HG02610 (cell line): Measurements from ENCODE around the gene PRR22.

ENCODE experiments used
- ATAC-seq: cut with Tn5 transposase; IDR thresholded peaks from one replicate; pipeline ENCODE4 v1.9.1; 2021; ENCODE audit warnings: mild to moderate bottlenecking, moderate library complexity; ENCODE audit not compliant: unreplicated experiment

Gene PRR22

DNA sequence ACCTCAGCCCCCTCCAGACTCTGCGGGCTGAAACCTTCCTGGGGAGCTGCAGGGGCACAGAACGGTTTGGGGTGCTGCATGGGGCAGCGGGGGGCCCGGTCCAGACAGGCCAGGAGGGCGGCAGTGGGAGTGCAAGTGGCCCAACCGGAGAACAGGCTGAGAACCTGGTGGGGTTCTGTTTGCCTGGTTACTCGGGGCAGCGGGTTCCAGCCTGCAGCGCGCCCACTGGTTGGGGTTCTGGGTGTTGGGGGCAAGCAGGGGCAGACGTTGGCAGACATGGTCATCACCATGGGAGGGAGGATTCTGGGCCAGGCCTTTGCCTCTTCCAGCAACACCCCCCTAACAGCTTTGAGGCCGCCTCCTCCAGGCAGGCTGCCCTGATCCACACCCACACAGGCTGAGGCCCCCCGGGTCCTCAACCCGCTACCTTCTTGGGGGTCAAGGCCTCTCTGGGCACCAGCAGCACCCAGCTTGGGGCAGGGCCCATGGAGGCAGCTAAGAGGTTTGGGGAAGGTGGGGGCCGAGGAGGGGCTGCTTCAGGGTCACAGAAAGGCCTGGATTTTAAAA, at the start of gene PRR22:
TSS of gene PRR22 (minus strand) at position 166 of the 567 bp plus-strand sequence. CDS start at position 80, 86 bp downstream.
- no peak for ATAC-seq

DNA sequence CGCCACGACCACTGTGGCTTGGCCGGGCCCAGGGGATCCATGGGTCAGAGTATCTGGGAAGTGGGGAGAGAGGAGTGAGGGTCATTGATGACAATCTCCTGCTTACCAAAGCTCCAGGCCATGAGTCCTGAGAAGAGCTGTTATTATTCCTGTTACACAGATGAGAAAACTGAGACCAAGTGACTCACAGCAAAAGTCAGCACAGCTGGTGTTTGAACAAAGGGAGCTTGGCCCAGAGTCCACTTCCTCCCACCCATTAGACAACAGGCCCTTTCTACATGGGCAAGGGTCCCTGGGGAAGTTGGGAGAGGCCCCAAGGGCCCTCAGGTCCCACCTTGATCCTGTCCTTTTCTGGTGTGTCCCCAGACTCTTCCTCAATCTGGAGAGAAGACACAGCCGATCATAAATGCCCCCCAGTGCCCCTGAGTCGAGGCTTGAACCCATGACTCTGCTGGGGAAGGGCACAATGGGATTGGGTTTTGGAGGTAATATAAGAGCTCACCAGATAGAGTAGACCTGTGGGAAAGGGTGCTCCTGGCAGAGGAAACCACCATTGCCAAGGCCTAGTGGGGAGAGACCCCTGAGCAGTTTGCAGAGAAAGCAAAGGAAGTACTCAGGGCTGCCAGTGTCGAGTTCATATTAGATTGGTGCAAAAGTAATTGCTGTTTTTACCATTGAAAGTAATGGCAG, 48.1 kb upstream of the PRR22 start:
- no peak for ATAC-seq

DNA sequence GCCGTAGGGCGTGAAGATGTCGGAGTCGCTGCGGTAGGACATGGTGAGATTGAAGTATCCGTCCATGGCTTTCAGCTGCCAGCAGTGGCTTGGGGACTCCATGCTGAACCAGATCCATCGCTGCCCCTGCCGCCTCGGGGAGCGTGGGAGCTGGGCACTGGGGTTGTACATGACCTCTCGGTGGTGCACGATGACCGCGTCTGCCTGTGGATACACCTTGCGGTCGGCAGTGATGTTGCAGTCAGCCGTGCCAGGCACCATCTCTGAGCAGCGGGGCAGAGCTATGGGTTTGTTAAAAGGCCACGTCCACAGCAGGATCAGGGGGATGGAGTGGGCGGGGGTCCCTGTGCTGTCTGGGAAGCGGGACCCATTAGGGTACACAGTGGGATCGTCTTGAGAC, 47.5 kb upstream of the PRR22 start:
- no peak for ATAC-seq

DNA sequence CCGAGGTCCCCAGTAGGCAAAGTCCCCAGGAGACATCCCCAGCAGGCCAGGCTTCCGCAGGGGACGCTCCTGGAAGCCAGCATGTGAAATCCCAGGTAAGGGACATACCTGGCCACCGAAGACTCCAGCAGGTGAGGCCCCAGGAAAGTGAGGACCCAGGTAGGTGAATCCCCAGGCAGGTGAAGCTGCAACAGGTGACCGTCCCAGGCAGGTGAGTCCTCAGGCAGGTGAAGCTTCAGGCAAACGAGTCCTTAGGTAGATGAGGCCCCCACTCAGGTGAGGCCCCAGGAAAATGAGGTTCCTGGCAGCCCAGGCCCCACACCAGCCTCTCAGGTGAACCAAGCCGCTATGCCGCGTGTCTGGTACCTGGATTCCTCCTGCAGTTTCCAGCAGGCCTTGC, 46.6 kb upstream of the PRR22 start:
- no peak for ATAC-seq

DNA sequence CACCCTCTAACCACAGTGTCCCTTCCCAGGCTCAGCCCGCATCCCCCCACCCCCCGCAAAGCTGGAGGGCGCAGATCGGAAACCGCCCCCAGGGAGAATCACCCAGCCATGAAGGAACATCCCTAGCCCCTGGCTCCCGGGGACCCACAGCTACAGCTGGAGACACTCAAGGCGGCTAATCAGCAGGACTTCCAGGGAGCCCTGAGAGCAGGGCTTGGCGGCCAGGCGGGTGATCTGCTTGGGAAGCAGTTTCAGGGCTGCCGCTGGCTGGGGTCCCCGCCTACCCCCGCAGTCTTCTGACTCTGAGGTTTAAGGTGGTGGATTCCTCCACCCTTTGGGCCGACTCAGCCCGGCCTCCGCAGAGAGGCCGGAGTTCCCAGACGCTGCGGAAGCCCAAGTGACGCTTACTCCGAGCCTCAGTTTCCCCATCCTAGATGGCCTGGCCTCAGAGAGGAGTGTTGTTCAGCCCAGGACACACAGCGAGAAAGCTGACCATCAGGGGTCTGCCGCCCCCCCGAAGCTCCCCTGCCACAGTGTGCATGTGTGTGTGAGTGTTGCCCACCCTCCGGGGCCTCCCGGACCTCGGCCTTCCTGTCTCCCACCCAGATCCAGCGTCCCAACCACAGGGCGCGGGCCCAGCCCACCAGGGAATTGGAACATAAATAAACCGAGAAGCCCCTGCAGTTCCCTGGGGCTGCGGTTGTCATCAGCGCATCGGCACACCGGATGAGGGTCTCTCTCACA, 45.2 kb upstream of the PRR22 start:
- no peak for ATAC-seq

DNA sequence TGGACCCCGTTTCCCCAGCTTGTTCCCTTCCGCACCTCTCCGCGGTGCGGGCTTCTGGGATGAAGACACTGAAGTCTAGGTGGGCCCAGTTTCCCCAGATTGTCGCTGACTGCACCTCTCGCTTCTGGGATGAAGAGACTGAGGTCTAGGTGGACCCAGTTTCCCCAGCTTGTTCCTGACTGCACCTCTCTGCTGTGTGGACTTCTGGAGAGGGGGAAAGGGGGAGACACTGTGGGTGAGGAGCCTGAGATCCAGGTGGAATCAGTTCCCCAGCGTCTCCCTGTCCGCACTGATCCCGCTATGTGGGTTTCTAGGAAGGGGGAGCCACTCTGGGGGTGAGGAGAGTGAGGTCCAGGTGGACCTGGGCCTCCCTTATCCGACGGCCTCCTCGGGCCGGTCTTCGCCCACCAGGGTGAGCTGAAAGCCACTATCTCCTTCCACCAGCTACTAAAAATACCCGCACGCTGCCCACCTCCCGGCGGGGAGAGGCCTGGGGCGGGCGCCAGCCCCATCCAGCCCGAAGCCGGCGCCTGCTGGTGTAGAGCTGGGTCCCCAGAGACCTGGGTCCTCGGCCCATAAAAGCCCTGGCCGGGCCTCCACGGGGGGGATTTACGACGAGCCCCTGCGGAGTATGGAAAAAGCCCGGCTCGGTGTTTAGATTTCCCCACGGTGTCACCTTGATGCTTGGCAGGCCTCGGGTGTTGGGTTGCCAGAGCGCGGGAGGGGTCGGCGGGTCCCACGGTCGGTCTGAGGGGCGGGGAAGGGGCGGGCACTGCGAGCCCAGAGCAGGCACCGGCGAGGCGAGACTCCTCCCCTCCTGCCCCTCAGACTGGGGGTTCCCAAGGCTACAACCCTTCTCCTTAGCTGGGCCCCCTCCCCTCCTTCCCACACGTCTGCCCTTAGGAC, 44.4 kb upstream of the PRR22 start:
- ATAC-seq = no peak

DNA sequence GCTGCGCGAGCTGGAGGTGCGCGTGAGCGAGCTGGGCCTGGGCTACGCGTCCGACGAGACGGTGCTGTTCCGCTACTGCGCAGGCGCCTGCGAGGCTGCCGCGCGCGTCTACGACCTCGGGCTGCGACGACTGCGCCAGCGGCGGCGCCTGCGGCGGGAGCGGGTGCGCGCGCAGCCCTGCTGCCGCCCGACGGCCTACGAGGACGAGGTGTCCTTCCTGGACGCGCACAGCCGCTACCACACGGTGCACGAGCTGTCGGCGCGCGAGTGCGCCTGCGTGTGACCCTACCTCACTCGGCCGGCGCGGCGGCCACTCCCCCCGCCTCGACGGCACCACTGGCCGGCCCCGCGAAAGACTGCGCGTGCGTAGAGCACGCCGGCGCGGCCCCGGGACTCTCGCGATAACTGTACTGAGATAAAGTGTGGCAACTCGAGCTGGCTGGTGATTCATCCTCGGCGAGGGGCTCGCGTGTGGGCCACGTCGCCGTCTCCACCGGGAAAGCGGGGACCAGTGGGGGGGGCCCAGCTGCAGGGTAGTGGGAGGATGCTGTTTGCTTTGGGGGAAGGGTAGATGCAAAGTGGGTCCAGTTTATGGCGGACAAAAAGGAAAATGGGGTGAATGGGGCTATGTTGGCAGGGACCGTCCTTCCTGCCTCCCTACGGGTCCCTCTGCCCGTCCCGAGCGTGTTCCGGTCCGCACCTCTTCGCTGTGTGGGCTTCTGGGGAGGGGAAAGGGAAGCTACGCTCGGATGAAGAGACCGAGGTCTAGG, 43.5 kb upstream of the PRR22 start:
- ATAC-seq = peak; percentile 70

DNA sequence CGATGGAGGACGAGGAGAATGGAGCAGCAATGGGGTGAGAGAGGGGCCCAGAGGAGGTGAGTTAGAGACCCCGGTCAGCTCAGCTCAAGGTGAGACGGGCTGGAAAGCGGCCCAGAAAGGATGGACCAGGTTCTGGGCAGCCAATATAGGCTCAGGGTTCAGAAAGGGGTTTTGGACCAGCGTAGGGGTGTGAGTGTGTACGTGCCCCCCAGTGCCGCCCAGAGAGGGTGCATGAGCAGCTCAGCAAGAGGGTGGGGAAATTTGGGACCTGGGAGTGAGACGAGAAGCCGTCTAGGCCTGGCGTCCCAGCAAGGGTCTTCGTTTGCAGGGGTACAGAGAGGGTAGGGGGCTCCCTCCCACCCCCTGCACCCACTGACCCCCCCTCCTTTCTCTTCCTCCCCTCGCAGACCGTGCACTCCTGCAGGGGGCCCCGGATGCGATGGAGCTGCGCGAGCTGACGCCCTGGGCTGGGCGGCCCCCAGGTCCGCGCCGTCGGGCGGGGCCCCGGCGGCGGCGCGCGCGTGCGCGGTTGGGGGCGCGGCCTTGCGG, 42.9 kb upstream of the PRR22 start:
- no peak for ATAC-seq

DNA sequence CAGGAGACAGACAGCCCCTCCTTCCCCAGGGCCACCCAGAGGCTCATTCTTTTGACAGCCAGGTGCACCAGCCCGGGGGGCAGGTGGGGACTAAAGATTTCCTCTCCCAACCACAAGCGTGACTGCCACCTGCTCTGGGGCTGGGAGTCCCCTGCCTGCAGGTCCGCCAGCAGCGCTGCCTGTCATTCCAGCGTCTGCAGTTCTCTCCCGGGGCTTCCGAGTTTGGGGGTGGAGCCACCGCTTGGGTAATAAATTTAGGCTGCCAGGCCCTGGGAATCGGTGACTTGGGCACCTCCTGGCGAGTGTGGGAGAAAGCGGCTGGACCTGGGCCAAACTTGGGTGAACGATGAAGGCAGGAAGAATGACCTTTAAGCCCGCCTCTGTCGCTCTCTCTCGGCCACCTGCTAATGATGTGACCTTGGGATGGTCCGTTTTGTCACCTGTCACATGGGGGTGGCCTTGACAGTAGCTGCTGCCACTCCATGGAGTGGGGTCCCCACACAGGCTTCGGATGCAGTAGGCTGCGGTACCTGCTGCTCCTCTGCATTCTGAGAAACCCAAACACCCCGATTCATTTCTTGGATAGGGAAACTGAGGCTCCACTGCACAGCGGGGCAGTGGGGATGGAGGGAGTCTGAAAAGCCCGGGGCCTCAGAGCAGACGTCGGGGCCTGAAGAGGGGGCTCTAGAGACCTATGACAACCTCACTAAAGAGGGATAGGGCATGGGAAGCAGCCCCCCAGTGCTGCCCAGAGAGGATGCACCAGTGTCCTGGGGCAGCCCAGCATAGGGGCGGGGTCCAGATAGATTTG, 42.2 kb upstream of the PRR22 start:
- ATAC-seq = no peak

DNA sequence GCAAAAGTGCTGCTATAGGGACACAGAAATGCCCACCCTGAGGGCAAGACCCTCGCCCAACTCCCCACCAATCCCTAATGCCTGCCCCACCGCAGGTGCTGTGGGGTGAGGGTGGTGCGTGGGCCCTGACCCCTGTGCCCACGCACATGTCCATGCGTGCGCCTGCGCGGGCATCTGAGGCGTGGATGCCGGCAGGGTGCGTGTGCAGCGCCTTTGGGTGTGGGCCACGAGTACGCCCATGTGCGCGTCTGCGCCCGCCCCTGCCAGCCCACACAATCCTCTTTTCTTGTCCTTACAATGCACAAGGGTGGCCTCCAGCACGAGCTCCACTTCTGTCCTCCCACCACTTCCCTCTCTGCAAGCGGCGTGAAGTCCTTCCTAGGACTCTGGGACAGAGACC, 40.6 kb upstream of the PRR22 start:
- no peak for ATAC-seq

DNA sequence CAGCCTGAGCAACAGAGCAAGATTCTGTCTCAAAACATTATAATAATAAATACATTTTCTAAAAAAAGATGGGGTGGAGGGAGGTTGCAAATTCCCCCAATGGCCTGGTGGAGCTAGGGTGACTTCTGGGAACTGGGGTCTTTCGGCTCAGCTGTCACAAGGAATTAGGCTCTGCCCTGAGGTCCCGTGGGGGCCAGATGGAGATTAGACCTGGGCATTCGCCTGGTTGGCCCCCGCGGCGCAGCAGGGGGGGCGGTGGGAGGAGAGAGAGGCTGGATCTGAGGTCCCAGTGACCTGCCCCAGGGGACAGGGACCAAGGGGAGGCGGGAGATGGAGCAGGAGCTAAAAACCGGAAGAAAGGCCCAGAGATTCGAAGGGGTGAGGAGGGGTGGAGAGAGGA, 40.2 kb upstream of the PRR22 start:
- ATAC-seq = no peak

DNA sequence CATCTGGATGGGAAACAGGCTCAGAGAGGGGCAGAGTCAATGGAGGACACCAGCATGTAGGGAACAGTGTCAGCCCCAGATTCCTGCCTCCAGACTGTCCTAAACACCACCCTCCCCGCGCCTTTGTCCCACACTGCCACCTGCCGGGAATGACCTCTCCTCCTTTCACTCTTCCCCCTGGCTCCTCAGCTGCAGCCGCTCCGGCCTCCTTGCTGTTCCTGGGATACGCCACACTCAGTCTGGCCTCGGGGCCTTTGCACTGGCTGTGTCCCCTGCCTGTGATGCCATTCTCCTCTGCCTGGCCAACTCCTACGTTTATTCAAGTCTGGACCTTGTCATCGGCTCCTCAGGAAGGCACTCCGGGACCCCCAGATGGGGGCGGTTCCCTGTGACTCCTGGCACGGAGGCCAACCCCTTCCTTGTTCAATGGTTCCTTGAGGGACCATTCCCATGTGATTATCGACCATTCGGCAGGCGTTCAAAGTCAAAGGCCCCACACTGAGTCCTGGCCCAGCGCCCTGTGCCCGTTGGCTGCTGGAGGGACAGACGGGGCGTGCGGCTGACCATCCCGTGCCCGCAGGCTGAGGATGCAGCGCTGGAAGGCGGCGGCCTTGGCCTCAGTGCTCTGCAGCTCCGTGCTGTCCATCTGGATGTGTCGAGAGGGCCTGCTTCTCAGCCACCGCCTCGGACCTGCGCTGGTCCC, 39.2 kb upstream of the PRR22 start:
- no peak for ATAC-seq

DNA sequence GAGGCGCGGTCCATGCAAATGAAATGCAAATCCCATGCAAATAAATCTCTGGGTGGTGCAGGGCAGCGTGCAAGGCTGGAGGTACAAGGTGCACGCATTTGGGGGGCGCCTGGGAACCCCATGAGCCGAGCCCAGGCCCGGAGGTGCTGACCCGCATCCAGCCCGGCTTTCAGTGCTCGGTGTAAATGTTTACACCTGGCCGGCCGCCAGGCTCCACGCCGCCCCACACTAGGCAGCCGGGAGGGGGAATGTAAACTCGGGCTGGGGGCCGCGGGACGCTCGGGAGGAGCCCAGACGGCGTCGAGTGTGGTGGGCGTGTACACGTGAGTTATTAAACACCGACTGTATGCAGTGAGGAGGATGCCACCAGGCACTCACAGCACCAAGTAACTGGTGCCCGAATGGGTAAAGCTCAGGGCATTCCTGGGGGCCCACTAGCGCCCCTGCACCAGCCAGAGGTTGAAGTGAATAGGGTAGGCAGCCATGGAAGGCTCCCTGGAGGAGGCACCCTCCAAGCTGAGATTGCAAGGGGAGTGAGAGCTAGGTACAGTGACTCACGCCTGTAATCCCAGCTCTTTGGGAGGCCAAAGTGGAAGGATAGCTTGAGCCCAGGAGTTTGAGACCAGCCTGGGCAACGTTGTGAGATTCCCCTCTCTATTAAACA, 37.8 kb upstream of the PRR22 start:
- no peak for ATAC-seq

DNA sequence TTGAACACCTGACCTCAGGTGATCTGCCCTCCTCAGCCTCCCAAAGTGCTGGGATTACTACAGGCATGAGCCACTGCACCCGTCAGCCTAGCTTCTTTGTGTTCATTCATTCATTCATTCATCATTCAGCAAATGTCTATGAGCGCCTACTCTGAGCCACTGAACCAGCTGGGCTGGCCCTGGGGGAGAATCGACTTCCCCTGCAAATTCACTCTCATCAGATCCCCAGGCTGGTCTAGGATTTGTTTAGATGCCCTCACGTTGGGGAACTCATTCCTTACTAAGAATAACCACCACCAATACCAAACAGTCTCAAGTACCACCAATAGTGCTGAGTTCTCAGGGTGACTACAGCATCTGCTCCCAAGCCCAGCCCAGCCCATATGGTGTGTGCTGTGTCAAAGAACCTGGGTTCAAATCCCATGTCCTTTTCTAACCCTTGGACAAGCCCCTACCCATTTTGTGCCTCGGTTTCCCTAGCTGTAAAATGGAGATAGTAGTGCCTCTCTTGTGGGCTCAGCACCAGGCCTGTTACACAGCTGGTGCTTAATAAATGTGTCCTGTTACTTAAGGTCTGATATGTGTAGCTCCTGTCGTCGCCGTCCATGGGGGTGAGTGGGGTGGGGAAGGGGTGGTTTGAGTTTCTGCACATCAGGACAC, 37.1 kb upstream of the PRR22 start:
- no peak for ATAC-seq

DNA sequence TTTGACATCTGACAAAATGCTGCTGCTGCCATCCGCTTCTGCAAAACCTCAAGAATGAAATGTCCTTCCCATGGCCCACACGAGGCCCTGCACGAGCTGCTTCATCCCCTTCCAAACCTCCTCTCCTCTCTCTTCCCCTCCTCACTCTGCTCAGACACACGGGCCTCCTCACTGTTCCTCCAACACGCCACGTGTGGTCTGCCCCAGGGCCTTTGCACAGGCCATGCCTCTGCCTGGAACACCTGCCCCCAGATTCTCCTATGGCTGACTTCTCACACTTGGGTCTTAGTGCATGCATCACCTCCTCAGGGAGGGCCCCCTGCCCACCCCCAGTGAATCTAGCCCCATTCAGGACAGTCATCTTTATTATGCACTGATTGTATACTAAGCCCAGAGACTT, 36.2 kb upstream of the PRR22 start:
- ATAC-seq = no peak

DNA sequence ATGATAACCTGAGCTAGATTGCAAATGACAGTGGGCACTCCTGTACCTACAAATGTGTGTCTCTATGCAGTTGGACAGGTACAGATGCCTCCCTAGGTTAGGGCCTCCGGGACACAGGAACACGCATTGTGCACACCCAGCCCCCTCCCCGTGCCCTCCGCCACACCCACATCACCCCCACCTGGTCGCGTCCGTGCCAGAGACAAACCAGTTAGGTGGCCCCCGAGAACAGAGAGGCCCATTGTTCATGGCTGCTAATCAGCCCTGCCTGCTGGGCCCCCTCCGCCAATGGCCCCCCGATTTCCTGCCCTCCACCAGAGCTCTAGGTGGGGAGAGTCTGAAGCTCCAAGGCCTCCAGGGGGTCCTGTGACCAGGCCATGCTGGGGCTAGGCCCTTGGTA, 34.0 kb upstream of the PRR22 start:
- ATAC-seq = no peak

DNA sequence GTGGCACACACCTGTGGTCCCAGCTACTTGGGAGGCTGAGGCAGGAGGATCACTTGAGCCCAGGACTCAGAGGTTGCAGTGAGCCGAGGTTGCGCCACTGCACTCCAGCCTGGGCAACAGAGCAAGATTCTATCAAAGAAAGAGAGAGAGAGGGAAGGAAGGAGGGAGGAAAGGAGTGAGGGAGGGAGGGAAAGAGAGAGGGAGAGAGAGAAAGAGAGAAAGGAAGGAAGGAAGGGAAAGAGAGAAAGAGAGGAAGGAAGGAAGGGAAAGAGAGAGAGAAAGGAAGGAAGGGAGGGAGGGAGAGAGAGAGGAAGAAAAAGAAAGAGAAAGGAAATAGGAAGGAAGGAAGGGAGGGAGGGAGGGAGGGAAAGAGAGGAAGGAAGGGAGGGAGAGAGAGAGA, 32.7 kb upstream of the PRR22 start:
- ATAC-seq = no peak

DNA sequence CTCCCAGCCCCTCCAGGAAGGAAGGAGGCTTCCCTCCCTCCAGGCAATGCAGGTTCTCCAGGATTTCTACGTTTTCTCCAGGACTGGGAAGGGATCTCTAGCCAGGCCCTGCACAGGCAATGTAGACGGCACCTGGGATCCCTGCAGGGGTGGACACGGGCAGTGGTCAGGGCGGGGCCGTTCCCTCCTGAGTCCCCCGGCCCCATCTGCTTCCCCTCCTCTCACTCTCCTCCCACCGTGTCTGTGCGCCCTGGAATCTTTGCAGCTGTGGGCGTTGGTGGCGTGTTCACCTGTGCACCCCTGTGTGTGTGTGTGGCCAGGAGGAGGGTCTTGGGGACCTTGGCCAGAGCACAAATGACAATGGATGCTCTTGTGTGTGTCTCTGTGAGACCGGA, 30.3 kb upstream of the PRR22 start:
- ATAC-seq = no peak
